BJ (cell line): ENCODE measurements around the gene VRK3. TPM values are rescaled to one million over a fixed set of nuclear protein-coding genes. Genes with fewer than 3 reads are reported as not detected.
"Not testable (repeated sequence)": the region's sequence is repeated elsewhere in the genome, so short reads cannot be mapped to it uniquely, and the experiment has no call there.

ENCODE experiments used
- CTCF ChIA-PET: fragments of 350-600 bp; formaldehyde crosslinking; extraction: SDS; loops from one replicate; lab custom pipeline; 2021; ENCODE audit warnings: antibody characterized with exemption, inconsistent platforms; lab: Yijun Ruan, JAX
- POLR2A ChIA-PET: fragments of 300-600 bp; sonication (Branson Sonifier 250); formaldehyde crosslinking; extraction: SDS; loops from one replicate; lab custom pipeline; 2021; ENCODE audit warnings: antibody characterized with exemption; lab: Charles Lee
- DNase-seq: peaks from one replicate; pipeline ENCODE4 v3.0.0-alpha.2; 2011; ENCODE audit warnings: low read depth
- H3K27me3 ChIP-seq: 2 replicates; pipeline ENCODE4 v1.6.0; 2011; ENCODE audit warnings: low read length; ENCODE audit not compliant: control insufficient read depth, insufficient read depth
- H3K36me3 ChIP-seq: 2 replicates; pipeline ENCODE4 v1.5.1; 2011; ENCODE audit warnings: low read length; ENCODE audit not compliant: control insufficient read depth, insufficient read depth
- H3K4me3 ChIP-seq: 2 replicates; pipeline ENCODE4 v1.5.1; 2011; ENCODE audit warnings: low read depth, mild to moderate bottlenecking, control low read depth, low read length
- CTCF ChIP-seq: IDR thresholded peaks from 2 replicates; pipeline ENCODE4 v1.5.1; 2011; ENCODE audit warnings: low read depth, mild to moderate bottlenecking, control low read depth, inconsistent platforms, low read length, moderate library complexity; ENCODE audit not compliant: insufficient read depth
- polyA minus RNA-seq: library from RNA; depleted of rRNA, polyadenylated mRNA; stranded (reverse); fragments of >200 nt; gene quantifications from 2 replicates; pipeline ENCODE4 v1.2.3, GENCODE V29; 2011; rRNA and poly(A)+ RNA removed
- polyA plus RNA-seq: library from polyadenylated mRNA; depleted of rRNA; stranded (reverse); fragments of >200 nt; gene quantifications from 2 replicates; pipeline ENCODE4 v1.2.3, GENCODE V29; 2011; rRNA removed

Gene VRK3
- polyA plus RNA-seq (29.5 and 34.1 TPM in 2 replicates), polyA minus RNA-seq (16.0 and 18.6 TPM in 2 replicates)

- Histone ChIP-seq H3K36me3 (peaks cover 2% of the 10 kb centered on the region; the same call in 1 of the 2 replicates), H3K27me3 (no peaks in the 10 kb centered on the region), H3K4me3 (peak within 1 kb of the TSS; percentile 93)
- ChIA-PET POLR2A (no interaction called here), CTCF (no interaction called here)
- peak; percentile 26; the same call in 1 of the 2 replicates for TF ChIP-seq CTCF
- peak; percentile 100 for DNase-seq
Measured at GRCh38 chr19:50025022-50025793, at the start of gene VRK3. Gene VRK3, minus strand, starts transcription at chr19:50025372. Its CDS starts 9,210 bp downstream, at chr19:50016162.

GRCh38 chr19:50068382-50068781 lies 43.2 kb upstream of the VRK3 start:
- H3K4me3 ChIP-seq, DNase-seq, POLR2A ChIA-PET, CTCF ChIA-PET, H3K36me3 ChIP-seq, H3K27me3 ChIP-seq: not testable (repeated sequence)

GRCh38 chr19:50067575-50067974 lies 42.4 kb upstream of the VRK3 start:
- Histone ChIP-seq H3K4me3 (no peak overlapping the region), H3K27me3 (no peaks in the 10 kb centered on the region), H3K36me3 (no peaks in the 10 kb centered on the region)
- DNase-seq, result no peak
- CTCF ChIA-PET, result interaction anchor here (1.4 kb wide), 1 partner anchor 21 kb away, joined by 4 read pairs; no protein-coding TSS in a partner anchor
- POLR2A ChIA-PET, result no interaction called here
- no peak for TF ChIP-seq CTCF

- H3K27me3 ChIP-seq, result no peaks in the 10 kb centered on the region
- DNase-seq, result no peak
- TF ChIP-seq CTCF, result no peak
- ChIA-PET CTCF (no interaction called here), POLR2A (no interaction called here)
- H3K4me3 ChIP-seq, result no peak overlapping the region
- H3K36me3 ChIP-seq, result no peaks in the 10 kb centered on the region
Measured at GRCh38 chr19:50065938-50066337, 40.8 kb upstream of the VRK3 start.

- no peak for DNase-seq
- Histone ChIP-seq H3K27me3 (no peaks in the 10 kb centered on the region), H3K4me3 (no peak overlapping the region), H3K36me3 (no peaks in the 10 kb centered on the region)
- CTCF ChIA-PET, result no interaction called here
- POLR2A ChIA-PET, result no interaction called here
- TF ChIP-seq CTCF, result no peak
Measured at GRCh38 chr19:50061650-50062049, 36.5 kb upstream of the VRK3 start.
